Measurements from ENCODE around the gene CENPO. TPM values are rescaled to one million over a fixed set of nuclear protein-coding genes. Genes with fewer than 3 reads are reported as not detected.

The CENPO gene
- total RNA-seq, 6 experiments from 2014 or later = 1.6 to 6.0 (median 3.1) TPM

- intact Hi-C loops (cut with DNase I) = no loop called here
- TF ChIP-seq POLR2A (IDR thresholded peaks at IDR 0.05) (no peak), CTCF (IDR thresholded peaks at IDR 0.05) (no peak)
- Histone ChIP-seq H3K27me3 (no peaks in the 10 kb centered on the region), H3K36me3 (no peaks in the 10 kb centered on the region), H3K27ac (no peak overlapping the region), H3K4me3 (no peak overlapping the region), H3K4me1 (no peaks in the 10 kb centered on the region), H3K9me3 (no peaks in the 10 kb centered on the region)
- ATAC-seq = no peak
- WGBS (ENCODE audit: insufficient coverage, low coverage, low lambda C conversion rate, missing lambda C conversion rate) = 40% methylated on average over 3 of the region's 5 CpGs
- DNase-seq = peak in 1 of 3 donors; percentile 0
Measured at GRCh38 chr2:24856791-24857211, 63.6 kb downstream of the CENPO start.

- no peak overlapping the region for H3K27ac ChIP-seq
- DNase-seq = no peak
- TF ChIP-seq CTCF (IDR thresholded peaks at IDR 0.05) (no peak), POLR2A (IDR thresholded peaks at IDR 0.05) (no peak)
- no peaks in the 10 kb centered on the region for H3K4me1 ChIP-seq
- H3K9me3 ChIP-seq = no peaks in the 10 kb centered on the region
- 88% methylated on average over 4 of the region's 6 CpGs for WGBS (ENCODE audit: insufficient coverage, low coverage, low lambda C conversion rate, missing lambda C conversion rate)
- no peaks in the 10 kb centered on the region for H3K27me3 ChIP-seq
- no peak for ATAC-seq
- H3K36me3 ChIP-seq = no peaks in the 10 kb centered on the region
- H3K4me3 ChIP-seq = no peak overlapping the region
- intact Hi-C loops (cut with DNase I) = no loop called here
Measured at GRCh38 chr2:24857746-24858145, 64.5 kb downstream of the CENPO start.

GRCh38 chr2:24858996-24859395, 65.8 kb downstream of the CENPO start:
- 69% methylated on average over 8 of the region's 13 CpGs for WGBS (ENCODE audit: insufficient coverage, low coverage, low lambda C conversion rate, missing lambda C conversion rate)
- Histone ChIP-seq H3K4me3 (no peak overlapping the region), H3K4me1 (no peaks in the 10 kb centered on the region), H3K27me3 (no peaks in the 10 kb centered on the region), H3K36me3 (no peaks in the 10 kb centered on the region), H3K9me3 (no peaks in the 10 kb centered on the region), H3K27ac (no peak overlapping the region)
- DNase-seq = no peak
- TF ChIP-seq CTCF (IDR thresholded peaks at IDR 0.05) (no peak), POLR2A (IDR thresholded peaks at IDR 0.05) (no peak)
- no peak for ATAC-seq
- intact Hi-C loops (cut with DNase I) = no loop called here

GRCh38 chr2:24859968-24860600, 66.9 kb downstream of the CENPO start:
- Histone ChIP-seq H3K4me1 (no peaks in the 10 kb centered on the region), H3K36me3 (no peaks in the 10 kb centered on the region), H3K9me3 (no peaks in the 10 kb centered on the region), H3K4me3 (no peak overlapping the region), H3K27me3 (no peaks in the 10 kb centered on the region), H3K27ac (no peak overlapping the region)
- TF ChIP-seq POLR2A (IDR thresholded peaks at IDR 0.05) = no peak
- TF ChIP-seq CTCF (IDR thresholded peaks at IDR 0.05) = no peak
- intact Hi-C loops (cut with DNase I) = no loop called here
- DNase-seq = no peak
- 82% methylated on average over 5 of the region's 15 CpGs for WGBS (ENCODE audit: insufficient coverage, low coverage, low lambda C conversion rate, missing lambda C conversion rate)
- no peak for ATAC-seq
